Ishikawa (cell line): ENCODE results near the gene CEP112.

Experiments used
- CEBPB ChIP-seq: IDR thresholded peaks from 2 replicates; pipeline ENCODE4 v1.6.1; 2012
- CREB1 ChIP-seq: IDR thresholded peaks from 2 replicates; pipeline ENCODE4 v1.6.1; 2012; ENCODE audit warnings: low read depth
- EGR1 ChIP-seq: IDR thresholded peaks from 2 replicates; pipeline ENCODE4 v1.6.1; 2012
- EP300 ChIP-seq: IDR thresholded peaks from 2 replicates; pipeline ENCODE4 v1.6.1; 2012; ENCODE audit warnings: borderline replicate concordance
- FOXM1 ChIP-seq: IDR thresholded peaks from 2 replicates; pipeline ENCODE4 v1.6.1; 2012; ENCODE audit warnings: low read depth, borderline replicate concordance
- MAX ChIP-seq: IDR thresholded peaks from 2 replicates; pipeline ENCODE4 v1.6.1; 2012
- NFIC ChIP-seq: IDR thresholded peaks from 2 replicates; pipeline ENCODE4 v1.6.1; 2012
- RAD21 ChIP-seq: IDR thresholded peaks from 2 replicates; pipeline ENCODE4 v1.6.1; 2012; ENCODE audit warnings: low read depth
- REST ChIP-seq: IDR thresholded peaks from 2 replicates; pipeline ENCODE4 v1.6.1; 2012; ENCODE audit warnings: low read depth, mild to moderate bottlenecking
- TAF1 ChIP-seq: IDR thresholded peaks from 2 replicates; pipeline ENCODE4 v1.6.1; 2012; ENCODE audit warnings: low read depth, mild to moderate bottlenecking
- TCF12 ChIP-seq: IDR thresholded peaks from 2 replicates; pipeline ENCODE4 v1.6.1; 2012; ENCODE audit warnings: low read depth
- TEAD4 ChIP-seq: IDR thresholded peaks from 2 replicates; pipeline ENCODE4 v1.6.1; 2012
- USF1 ChIP-seq: IDR thresholded peaks from 2 replicates; pipeline ENCODE4 v1.6.1; 2012
- YY1 ChIP-seq: IDR thresholded peaks from 2 replicates; pipeline ENCODE4 v1.6.1; 2012; ENCODE audit warnings: low read depth
- ZBTB7A ChIP-seq: IDR thresholded peaks from 2 replicates; pipeline ENCODE4 v1.6.1; 2012; ENCODE audit warnings: low read depth

The CEP112 gene

GRCh38 chr17:65742403-65743307 lies 449.3 kb downstream of the CEP112 start:
- TF ChIP-seq RAD21 (no peak), EP300 (peak; percentile 26; the same call in 1 of the 2 replicates)

- TF ChIP-seq RAD21 (no peak), FOXM1 (no peak), REST (no peak), YY1 (no peak), USF1 (no peak), TAF1 (no peak), ZBTB7A (no peak), EP300 (no peak), EGR1 (no peak), TCF12 (no peak), NFIC (no peak)
These were observed 450.2 kb downstream of the CEP112 start for GRCh38 chr17:65741710-65742109.

GRCh38 chr17:65739034-65739433 lies 452.9 kb downstream of the CEP112 start:
- TF ChIP-seq RAD21 (no peak), TEAD4 (no peak), ZBTB7A (no peak), NFIC (no peak), TAF1 (no peak), TCF12 (no peak), EGR1 (no peak), USF1 (no peak), CREB1 (no peak), MAX (no peak), EP300 (no peak), YY1 (no peak), FOXM1 (no peak), REST (no peak)

- TF ChIP-seq NFIC: no peak
- no peak for TF ChIP-seq CEBPB
- no peak for TF ChIP-seq REST
- TF ChIP-seq TAF1: no peak
- TF ChIP-seq YY1: no peak
These were observed 454.5 kb downstream of the CEP112 start for GRCh38 chr17:65737451-65737850.

- no peak for TF ChIP-seq RAD21
These were observed 458.6 kb downstream of the CEP112 start for GRCh38 chr17:65733314-65733713.
